GM10847 (cell line): ENCODE measurements around the gene NFKBIZ.

Experiments used
- POLR2A ChIP-seq: IDR thresholded peaks from 2 replicates; pipeline ENCODE4 v1.6.1; 2011; ENCODE audit not compliant: insufficient read length; ENCODE audit errors: extremely low read depth

NFKBIZ gene

GRCh38 chr3:101817992-101818391 is 31.3 kb upstream of the NFKBIZ start:
- TF ChIP-seq POLR2A: no peak

GRCh38 chr3:101819649-101820206 is 29.6 kb upstream of the NFKBIZ start:
- TF ChIP-seq POLR2A: no peak

GRCh38 chr3:101821503-101821902 is 27.8 kb upstream of the NFKBIZ start:
- no peak for TF ChIP-seq POLR2A

GRCh38 chr3:101823525-101823924 is 25.8 kb upstream of the NFKBIZ start:
- TF ChIP-seq POLR2A: no peak

- TF ChIP-seq POLR2A: no peak
Measured at GRCh38 chr3:101824702-101825101, 24.6 kb upstream of the NFKBIZ start.

GRCh38 chr3:101825904-101826445 is 23.3 kb upstream of the NFKBIZ start:
- no peak for TF ChIP-seq POLR2A

- peak; percentile 67 for TF ChIP-seq POLR2A
Measured at GRCh38 chr3:101827211-101828174, 21.8 kb upstream of the NFKBIZ start.

GRCh38 chr3:101828276-101828675 is 21.0 kb upstream of the NFKBIZ start:
- TF ChIP-seq POLR2A: no peak

GRCh38 chr3:101828691-101829436 is 20.4 kb upstream of the NFKBIZ start:
- TF ChIP-seq POLR2A: peak; percentile 19

- no peak for TF ChIP-seq POLR2A
Measured at GRCh38 chr3:101829437-101829830, 19.9 kb upstream of the NFKBIZ start.

- TF ChIP-seq POLR2A: no peak
Measured at GRCh38 chr3:101829874-101830273, 19.4 kb upstream of the NFKBIZ start.

- TF ChIP-seq POLR2A: no peak
Measured at GRCh38 chr3:101833446-101833974, 15.8 kb upstream of the NFKBIZ start.

- TF ChIP-seq POLR2A: no peak
Measured at GRCh38 chr3:101835676-101836075, 13.6 kb upstream of the NFKBIZ start.

- TF ChIP-seq POLR2A: no peak
Measured at GRCh38 chr3:101836160-101836559, 13.2 kb upstream of the NFKBIZ start.
